Measurements from ENCODE around the gene ANAPC4.

The ANAPC4 gene

DNA sequence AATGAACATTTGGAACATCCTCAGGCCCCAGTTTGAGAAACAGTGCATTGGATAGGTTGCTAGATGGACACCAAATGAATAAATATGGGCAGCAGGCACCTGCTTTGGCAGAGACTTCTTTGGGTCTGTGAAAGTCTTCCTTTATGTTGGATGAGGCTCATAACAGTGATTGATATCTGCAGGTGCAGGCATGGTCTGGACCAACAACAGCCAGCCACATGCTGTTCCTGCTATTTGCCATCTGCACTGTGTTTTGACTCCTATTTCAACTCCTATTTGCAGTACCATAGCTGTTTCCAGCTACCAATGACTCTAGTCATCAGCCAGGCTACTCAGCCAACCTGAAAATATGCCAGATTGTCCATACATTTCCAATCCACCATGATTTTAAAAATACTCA, 60.9 kb downstream of the ANAPC4 start:
- no peak for DNase-seq (ENCODE audit: low read depth)

DNA sequence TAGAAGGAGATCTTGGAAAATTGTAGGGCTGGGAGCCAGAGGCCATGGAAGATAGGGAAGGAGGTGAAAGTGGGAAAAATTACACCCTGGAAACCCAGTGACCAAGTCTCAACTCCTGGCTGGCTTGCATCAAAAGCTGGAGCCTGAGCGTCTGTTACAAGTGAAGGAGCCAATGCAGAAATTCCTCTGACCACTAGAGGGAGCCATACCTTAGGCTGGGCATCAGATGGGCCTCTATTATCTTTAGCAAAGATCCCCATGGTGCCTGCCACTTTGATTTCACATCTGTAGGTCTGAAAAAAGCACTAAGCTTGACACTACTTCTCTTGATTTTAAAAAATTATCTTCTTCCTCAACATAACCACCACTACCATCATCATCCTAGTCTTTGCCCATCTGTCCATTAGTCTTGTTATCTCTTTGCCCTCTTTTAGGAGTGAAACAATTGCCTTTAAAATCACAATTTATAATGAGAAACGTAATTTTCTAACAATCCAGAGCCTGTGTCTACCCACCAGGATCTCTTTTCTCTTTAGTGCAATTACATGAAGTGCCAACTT, 62.9 kb downstream of the ANAPC4 start:
- DNase-seq (ENCODE audit: low read depth): peak; percentile 45

DNA sequence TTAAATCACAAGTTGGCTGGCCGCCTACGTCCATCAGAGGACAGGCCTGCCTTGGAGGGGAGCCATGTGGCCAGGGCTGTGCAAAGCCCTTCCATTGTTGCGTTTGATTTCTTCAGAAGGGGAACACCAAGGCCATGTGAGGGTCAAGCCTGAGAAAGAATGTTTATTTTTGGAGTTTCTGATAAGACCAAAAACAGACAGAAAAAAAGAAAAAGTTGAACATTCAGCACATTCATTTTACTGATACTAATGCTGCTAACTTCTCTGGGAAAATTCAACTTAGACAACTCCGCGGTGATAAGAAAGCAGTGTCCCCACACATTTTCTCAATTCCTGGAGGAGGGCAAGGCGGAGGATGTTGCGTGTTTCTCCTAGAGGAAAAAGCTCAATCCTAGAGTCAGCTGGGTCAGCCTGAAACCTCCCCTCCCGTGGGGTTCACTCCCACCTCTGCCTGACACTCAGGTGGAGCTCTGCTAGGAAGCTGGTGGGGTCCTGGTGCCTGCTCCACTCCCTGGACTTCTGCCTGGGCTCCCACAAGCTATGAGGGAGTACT, 63.5 kb downstream of the ANAPC4 start:
- no peak for DNase-seq (ENCODE audit: low read depth)

DNA sequence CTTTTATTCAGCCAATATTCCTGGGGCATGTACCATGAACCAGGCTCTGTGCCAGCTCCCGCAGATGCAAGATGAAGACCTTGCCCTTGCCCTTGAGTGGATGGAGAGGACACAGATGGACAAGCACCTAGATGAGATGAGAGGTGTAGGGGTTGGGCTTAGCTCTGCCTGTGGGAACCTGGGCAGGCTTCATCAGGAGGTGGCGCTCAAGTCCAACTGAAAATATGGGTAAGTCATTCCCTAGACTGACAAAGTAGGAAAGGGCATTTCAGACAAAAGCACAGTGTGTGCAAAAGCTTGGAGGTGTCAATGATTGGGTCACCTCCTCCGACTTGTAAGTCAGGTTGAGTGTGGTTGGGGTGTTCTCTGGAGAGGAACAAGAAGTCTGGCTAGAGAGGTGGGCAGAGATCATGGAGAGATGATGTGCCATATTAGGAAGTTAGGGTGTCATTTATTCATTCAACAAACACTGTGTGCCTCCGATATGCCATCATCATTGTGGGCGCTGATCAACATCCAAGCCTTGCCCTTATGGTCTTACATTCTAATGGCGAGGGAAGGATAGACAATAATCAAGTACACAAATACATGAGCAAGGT, 64.6 kb downstream of the ANAPC4 start:
- peak; percentile 32 for DNase-seq (ENCODE audit: low read depth)

DNA sequence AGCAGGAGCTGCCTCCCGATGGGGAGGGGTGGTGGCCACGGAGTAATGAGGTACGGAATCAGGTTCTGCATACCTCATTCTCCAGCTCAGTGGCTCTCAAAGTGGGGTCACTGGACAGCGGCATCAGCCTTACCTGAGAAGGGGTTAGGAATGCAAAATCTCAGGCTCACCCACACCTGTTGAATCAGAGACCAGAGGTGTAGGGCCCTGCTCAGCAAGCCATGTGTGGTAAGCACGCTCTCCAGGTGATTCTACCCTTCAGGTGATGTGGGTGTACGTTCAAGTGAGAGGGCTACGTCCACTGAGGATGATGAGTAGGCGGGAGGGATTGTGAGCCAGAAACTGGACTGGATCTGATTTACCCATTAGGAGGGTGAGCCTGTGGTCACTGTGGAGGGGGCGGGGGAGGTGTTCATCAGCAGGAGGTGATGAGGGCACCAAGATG, 65.8 kb downstream of the ANAPC4 start:
- no peak for DNase-seq (ENCODE audit: low read depth)

DNA sequence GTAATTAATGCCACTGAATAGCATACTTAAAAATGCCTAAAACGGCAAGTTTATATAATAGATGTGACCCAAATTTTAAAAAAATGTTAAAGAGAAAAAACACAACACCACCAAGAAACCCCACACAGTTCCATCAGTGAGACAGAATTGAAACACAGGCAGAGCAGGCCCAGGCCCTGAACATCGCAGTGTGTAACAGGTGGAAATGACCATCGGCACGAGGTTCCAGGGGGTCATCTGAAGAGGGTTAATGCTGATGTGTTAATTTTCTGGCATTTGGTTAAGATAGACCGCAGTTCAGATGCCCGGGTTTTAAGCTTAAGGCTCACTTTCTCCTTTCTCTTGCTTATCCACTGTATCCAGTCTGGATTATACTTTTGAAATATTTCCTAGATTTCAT, 66.8 kb downstream of the ANAPC4 start:
- DNase-seq (ENCODE audit: low read depth): no peak

DNA sequence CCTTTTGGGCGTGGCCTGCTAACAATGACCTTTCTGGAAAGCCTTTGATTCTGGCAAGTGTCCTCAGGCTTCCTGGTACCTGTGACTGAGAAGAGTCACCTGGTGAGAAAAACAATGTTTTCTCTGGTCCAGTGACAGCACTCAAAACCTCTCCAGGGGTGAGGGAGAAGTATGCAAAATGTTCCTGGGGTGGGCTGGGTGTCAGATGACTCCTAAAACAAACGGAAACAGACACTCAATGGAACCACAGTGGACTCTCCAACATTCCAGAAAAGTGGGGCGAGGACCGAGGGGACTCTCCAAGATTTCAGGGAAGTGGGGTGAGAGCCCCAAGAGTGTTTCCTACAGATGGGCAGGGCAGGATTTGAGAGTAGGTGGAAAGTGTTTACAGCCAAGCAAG, 69.5 kb downstream of the ANAPC4 start:
- no peak for DNase-seq (ENCODE audit: low read depth)

DNA sequence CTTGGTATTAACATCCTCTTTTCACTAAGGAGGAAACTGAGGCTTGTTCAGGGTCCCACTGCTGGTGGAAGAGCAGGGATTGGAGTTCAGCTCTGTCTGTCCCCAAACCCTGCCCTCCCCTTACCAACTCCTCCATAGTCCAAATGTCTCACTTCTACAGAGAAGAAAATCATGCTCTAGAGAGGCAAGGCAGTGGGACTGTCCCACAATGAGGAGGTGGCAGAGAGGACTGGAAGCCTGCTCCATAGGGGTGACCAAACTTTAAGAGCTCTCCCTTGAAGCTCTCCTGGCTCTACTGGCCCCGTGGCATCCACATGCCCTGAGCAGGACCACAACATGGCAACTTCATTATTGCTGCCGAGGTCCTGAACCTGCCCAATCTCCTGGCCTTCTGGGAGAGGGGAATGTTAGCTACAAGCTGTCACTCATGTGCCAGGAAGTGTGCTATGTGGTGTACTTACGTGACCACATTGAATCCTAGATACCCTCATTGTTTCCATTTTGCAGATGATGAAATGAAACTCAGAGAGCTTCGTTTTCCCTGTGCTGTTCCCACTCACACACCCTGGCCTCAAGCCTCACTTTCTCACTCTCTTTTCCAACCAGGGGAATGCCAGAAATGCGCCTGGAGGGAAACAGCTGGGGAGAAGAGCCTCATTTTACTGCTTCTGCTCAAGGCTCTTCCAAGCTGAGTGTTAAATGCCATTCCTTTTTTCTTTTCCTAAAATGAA, 71.5 kb downstream of the ANAPC4 start:
- peak; percentile 74 for DNase-seq (ENCODE audit: low read depth)

DNA sequence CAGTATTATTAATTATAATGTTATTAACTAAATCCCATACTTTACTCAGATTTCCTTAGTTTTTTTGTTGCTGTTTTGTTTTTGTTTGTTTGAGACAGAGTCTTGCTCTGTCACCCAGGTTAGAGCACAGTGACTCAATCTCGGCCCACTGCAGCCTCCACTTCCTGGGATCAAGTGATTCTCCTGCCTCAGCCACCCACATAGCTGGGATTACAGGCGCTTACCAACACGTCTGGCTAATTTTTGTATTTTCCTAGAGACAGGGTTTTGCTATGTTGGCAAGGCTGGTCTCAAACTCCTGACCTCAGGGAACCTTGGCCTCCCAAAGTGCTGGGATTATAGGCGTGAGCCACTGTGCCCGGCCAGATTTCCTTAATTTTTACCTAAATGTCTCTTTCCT, 72.2 kb downstream of the ANAPC4 start:
- peak; percentile 17 for DNase-seq (ENCODE audit: low read depth)

DNA sequence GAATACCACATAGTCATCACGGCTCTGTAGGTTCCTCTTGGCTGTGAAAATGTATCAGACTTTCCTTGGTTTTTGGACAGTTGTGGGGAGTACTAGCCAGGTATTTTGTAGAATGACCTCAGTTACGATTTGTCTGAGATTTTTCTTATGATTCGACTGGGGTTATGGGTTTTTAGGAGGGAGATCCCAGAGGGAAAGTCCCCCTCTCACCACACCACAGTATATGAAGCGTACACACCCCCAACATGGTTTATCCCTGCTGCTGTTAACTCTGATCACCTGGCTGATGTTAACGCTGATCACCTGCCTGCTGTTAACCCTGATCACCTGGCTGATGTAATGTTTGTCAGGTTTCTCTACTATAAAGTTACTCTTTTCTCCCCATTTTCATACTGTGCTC, 72.6 kb downstream of the ANAPC4 start:
- DNase-seq (ENCODE audit: low read depth): no peak

DNA sequence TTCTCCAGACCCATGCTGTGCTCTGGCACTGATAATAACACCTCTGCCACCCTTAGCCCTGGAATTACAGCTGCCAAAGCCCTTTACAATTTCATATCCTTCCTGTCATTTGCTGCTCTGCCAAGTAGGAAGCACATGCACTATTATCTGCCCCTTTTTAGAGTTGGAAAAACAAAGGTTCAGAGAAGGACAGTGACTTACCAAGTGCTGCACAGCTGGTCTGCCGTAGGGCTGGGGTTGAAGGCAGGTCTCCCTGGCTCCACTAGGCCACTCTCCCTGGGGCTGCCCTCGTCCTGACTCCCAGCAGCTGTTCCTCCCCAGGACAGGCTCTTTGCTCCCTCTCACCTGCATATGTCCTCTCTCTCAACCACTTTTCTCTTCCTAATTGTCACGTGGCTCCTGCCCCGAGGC, 73.4 kb downstream of the ANAPC4 start:
- DNase-seq (ENCODE audit: low read depth): no peak

DNA sequence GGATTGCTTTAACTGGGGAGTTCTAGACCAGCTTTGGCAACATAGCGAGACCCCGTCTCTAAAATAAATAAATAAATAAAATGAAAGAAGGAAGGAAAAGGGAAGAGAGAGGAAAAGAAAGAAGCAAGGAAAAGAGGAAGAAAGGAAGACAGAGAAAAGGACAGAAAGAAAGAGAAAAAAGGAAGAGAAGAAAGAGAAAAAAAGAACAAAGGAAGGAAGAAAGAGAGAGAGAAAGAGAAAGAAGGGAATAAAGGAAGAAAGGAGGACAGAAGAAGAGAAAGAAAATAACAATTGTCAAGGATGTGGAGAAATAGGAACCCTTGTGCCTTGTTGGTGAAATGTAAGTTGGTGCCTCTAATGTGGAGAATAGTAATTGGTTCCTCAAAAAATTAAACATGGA, 74.6 kb downstream of the ANAPC4 start:
- DNase-seq (ENCODE audit: low read depth): no peak

DNA sequence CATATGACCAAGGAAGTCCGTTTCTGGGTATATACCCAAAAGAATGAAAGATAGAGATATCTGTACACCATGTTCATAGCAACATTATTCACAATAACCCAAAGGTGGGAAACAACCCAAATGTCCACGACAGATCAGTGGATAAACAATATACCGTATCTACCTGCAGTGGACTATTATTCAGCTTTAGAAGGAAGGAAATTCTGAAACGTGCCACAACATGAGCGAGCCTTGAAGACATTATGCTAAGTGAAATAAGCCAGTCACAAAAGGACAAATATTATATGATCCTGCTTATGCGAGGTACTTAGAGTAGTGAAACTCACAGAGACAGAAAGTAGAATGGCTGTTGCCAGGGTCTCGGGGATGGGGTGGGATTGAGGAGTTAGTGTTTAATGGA, 75.0 kb downstream of the ANAPC4 start:
- DNase-seq (ENCODE audit: low read depth): no peak

DNA sequence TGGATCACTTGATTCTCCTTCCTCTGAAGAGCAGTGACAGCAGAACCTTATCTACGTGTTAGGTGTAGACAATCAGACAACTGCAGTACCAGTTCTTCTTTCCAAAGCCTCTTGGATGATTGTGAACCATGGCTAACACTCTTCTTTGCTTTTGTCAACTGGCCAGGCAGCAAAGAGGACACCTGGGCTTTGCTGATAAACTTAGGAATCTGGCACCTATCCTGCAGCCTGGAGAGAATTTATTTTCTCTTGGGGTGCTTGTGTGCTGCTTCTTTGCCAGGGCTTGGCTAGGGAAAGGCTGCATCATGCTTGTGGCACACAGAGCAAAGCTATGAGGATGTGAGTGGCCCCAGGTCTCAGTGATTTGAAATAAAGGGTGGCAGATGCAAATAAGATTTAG, 77.4 kb downstream of the ANAPC4 start:
- DNase-seq (ENCODE audit: low read depth): no peak

DNA sequence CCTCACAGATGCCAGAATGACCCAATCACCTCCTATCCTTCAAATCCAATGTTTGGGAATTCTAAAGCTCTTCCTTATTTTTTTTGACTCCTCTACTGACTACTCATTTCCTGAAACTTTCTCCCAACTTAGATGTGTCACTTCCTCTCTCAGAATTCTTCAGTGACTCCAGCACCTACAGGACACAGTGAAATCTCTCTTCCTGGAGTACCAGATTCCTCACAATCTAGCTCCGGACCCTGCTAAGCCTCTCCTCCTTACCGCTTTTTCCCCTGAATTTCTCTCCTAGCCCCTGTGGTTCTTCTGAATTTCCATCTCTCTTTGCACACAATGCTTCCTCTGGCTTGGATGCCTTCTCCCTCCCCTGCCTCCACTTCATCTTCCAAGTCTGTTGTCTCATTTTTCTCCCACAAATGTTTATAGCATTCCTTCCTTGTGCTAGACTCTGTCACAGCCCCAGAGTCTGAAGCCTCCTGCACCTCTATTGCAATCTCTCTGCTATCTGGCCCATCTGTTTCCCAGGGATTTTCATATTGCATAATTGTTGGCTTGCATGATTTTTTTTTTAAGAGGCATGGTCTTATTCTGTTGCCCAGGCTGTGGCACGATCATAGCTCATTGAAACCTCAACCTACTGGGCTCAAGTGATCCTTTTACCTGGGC, 80.1 kb downstream of the ANAPC4 start:
- DNase-seq (ENCODE audit: low read depth): peak; percentile 52

DNA sequence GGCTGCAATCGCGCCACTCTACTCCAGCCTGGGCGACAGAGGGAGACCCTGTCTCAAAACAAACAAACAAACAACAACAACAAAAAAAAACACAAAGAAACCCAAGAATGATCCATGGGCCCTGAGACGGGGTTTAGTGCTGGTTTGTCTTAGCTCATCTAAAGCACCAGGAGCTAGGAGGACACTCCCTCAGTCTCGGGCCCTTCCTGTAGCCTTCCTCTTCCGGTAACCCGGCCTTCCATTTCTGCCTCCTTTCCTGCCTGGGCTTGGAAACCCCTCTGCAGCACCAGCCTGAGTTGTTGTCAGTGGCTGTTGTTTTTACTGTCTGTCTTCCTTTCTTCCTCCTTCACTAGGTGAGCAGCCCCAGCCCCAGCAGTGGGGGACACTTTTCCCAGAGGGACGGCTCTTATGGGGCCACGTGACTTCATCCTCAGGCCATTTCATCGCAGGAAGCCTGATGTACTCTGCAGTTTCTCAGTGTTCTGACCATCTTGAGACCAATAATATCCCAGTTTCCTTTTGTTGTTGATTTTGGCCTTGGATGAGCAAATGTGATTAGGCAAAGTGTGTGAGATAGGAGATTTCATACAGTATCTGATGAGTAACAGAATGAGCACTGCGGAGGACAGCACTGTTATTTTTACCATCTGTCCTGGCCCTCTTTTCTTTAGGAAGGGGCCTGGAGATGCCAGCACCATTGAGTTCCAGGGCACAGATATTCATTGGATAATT, 90.1 kb downstream of the ANAPC4 start:
- no peak for DNase-seq (ENCODE audit: low read depth)

DNA sequence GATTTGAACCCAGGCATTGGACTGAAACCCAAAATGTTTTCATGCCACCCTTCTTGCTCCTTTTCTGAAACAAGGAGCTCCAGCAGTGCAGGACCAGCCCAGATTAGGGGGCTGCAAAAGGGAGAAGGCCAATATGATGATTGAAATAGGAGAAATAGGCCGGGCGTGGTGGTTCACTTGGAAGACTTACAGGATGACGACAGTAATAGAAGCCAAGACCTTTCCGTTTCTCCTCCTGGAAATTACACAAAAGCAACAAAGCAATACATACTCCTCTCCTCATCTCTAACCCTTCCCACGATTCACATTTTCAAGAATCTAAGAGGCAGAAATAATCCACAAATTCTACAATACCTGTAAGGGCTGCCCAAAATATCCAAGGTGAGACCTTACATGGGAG, 90.8 kb downstream of the ANAPC4 start:
- DNase-seq (ENCODE audit: low read depth): no peak
